GM21381 (cell line): ENCODE data around the gene POTEB2.
"Not testable (repeated sequence)": the region's sequence is repeated elsewhere in the genome, so short reads cannot be mapped to it uniquely, and the experiment has no call there.

Experiments used
- ATAC-seq: cut with Tn5 transposase; IDR thresholded peaks from one replicate; pipeline ENCODE4 v1.9.1; 2021; ENCODE audit warnings: mild to moderate bottlenecking, moderate library complexity; ENCODE audit not compliant: unreplicated experiment

POTEB2 gene

GRCh38 chr15:20866214-20866613, at the start of gene POTEB2:
TSS of gene POTEB2 (minus strand) at chr15:20866314. CDS start at chr15:20866281, 33 bp downstream.
- not testable (repeated sequence) for ATAC-seq

GRCh38 chr15:20879916-20880315, 13.8 kb upstream of the POTEB2 start:
- not testable (repeated sequence) for ATAC-seq

GRCh38 chr15:20878464-20878863, 12.3 kb upstream of the POTEB2 start:
- not testable (repeated sequence) for ATAC-seq

- not testable (repeated sequence) for ATAC-seq
These were observed 11.7 kb upstream of the POTEB2 start for GRCh38 chr15:20877819-20878218.
